ENCODE results near the gene EXTL1.

Gene EXTL1

GRCh38 chr1:26032656-26033357 is 11.2 kb downstream of the EXTL1 start:
- no peak for TF ChIP-seq CTCF (IDR thresholded peaks at IDR 0.05; ENCODE audit: poor library complexity, severe bottlenecking)
- Histone ChIP-seq H3K9me3 (ENCODE audit: severe bottlenecking) (no peaks in the 10 kb centered on the region), H3K36me3 (ENCODE audit: low read depth) (no peaks in the 10 kb centered on the region), H3K4me1 (ENCODE audit: insufficient read depth, poor library complexity, severe bottlenecking) (peaks cover 6% of the 10 kb centered on the region), H3K4me3 (ENCODE audit: severe bottlenecking) (no peak overlapping the region), H3K27me3 (ENCODE audit: insufficient read depth, poor library complexity, severe bottlenecking) (no peaks in the 10 kb centered on the region), H3K27ac (ENCODE audit: poor library complexity, severe bottlenecking) (no peak overlapping the region)
- ATAC-seq (ENCODE audit: low read depth) (no peak), DNase-seq (ENCODE audit: low spot score) (no peak)

GRCh38 chr1:26034504-26035202 is 13.1 kb downstream of the EXTL1 start:
- Histone ChIP-seq H3K36me3 (ENCODE audit: low read depth) (no peaks in the 10 kb centered on the region), H3K27ac (ENCODE audit: poor library complexity, severe bottlenecking) (no peak overlapping the region), H3K4me3 (ENCODE audit: severe bottlenecking) (peak overlapping the region; percentile 79), H3K9me3 (ENCODE audit: severe bottlenecking) (no peaks in the 10 kb centered on the region), H3K27me3 (ENCODE audit: insufficient read depth, poor library complexity, severe bottlenecking) (no peaks in the 10 kb centered on the region), H3K4me1 (ENCODE audit: insufficient read depth, poor library complexity, severe bottlenecking) (peaks cover 6% of the 10 kb centered on the region)
- no peak for DNase-seq (ENCODE audit: low spot score)
- TF ChIP-seq CTCF (IDR thresholded peaks at IDR 0.05; ENCODE audit: poor library complexity, severe bottlenecking): no peak
- peak; percentile 23; the same call in 2 of the 3 replicates for ATAC-seq (ENCODE audit: low read depth)

GRCh38 chr1:26035203-26035958 is 13.8 kb downstream of the EXTL1 start:
- Histone ChIP-seq H3K4me3 (ENCODE audit: severe bottlenecking) (peak overlapping the region; percentile 79), H3K27ac (ENCODE audit: poor library complexity, severe bottlenecking) (peak overlapping the region; percentile 33), H3K4me1 (ENCODE audit: insufficient read depth, poor library complexity, severe bottlenecking) (peaks cover 6% of the 10 kb centered on the region), H3K27me3 (ENCODE audit: insufficient read depth, poor library complexity, severe bottlenecking) (no peaks in the 10 kb centered on the region), H3K36me3 (ENCODE audit: low read depth) (no peaks in the 10 kb centered on the region), H3K9me3 (ENCODE audit: severe bottlenecking) (no peaks in the 10 kb centered on the region)
- peak; percentile 95 for DNase-seq (ENCODE audit: low spot score)
- ATAC-seq (ENCODE audit: low read depth): peak; percentile 84
- TF ChIP-seq CTCF (IDR thresholded peaks at IDR 0.05; ENCODE audit: poor library complexity, severe bottlenecking): no peak

- Histone ChIP-seq H3K9me3 (ENCODE audit: severe bottlenecking) (no peaks in the 10 kb centered on the region), H3K27me3 (ENCODE audit: insufficient read depth, poor library complexity, severe bottlenecking) (no peaks in the 10 kb centered on the region), H3K4me1 (ENCODE audit: insufficient read depth, poor library complexity, severe bottlenecking) (peaks cover 6% of the 10 kb centered on the region), H3K36me3 (ENCODE audit: low read depth) (no peaks in the 10 kb centered on the region), H3K27ac (ENCODE audit: poor library complexity, severe bottlenecking) (peak overlapping the region; percentile 33), H3K4me3 (ENCODE audit: severe bottlenecking) (peak overlapping the region; percentile 79)
- TF ChIP-seq CTCF (IDR thresholded peaks at IDR 0.05; ENCODE audit: poor library complexity, severe bottlenecking): peak; percentile 95
- peak; percentile 77 for ATAC-seq (ENCODE audit: low read depth)
- no peak for DNase-seq (ENCODE audit: low spot score)
These were observed 14.6 kb downstream of the EXTL1 start for GRCh38 chr1:26035959-26036755.

Data from RWPE2 (cell line).